ENCODE data around the gene DCTN3. TPM values are rescaled to one million over a fixed set of nuclear protein-coding genes. Genes with fewer than 3 reads are reported as not detected.

The DCTN3 gene
- total RNA-seq, 1 experiment from 2014 or later: 57.5 TPM

DNA sequence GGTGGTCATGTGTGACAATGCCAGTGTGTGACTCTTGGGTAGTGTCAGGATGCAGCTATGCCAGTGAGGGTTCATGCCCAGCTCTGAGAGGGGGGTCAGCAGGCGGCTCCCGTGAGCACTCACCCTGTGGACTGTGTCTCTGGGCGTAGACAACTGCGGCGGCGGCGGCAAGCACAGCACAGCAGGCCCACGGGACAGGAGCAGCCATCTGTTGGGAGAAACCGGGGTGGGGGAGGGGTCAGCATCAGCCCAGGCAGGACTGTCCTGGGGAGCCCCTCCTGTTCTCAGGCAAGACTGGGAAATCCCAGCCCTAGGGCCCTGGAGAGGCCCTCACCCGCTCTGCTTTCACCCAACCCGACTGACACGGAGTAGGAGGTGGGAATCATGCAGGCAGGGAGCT lies 51.5 kb downstream of the DCTN3 start:
- no peaks in the 10 kb centered on the region for H3K9me3 ChIP-seq (ENCODE audit: insufficient read depth, low read depth)
- DNase-seq: no peak
- no peaks in the 10 kb centered on the region for H3K36me3 ChIP-seq (ENCODE audit: low read depth)
- ChIA-PET POLR2A (ENCODE audit: unreplicated experiment) (no interaction called here), CTCF (no interaction called here)
- H3K4me1 ChIP-seq (replicated peaks; ENCODE audit: insufficient read depth): no peaks in the 10 kb centered on the region
- intact Hi-C loops (cut with micrococcal nuclease; ENCODE audit: unreplicated experiment): no loop called here
- no peak overlapping the region for H2AFZ ChIP-seq
- BruUV-seq (replicated peaks): no TSS peak
- no peaks in the 10 kb centered on the region for H3K79me2 ChIP-seq (ENCODE audit: low read depth)
- no peak for TF ChIP-seq EZH2 (IDR thresholded peaks at IDR 0.05; ENCODE audit: low read depth)
- TF ChIP-seq, protein P1, sequence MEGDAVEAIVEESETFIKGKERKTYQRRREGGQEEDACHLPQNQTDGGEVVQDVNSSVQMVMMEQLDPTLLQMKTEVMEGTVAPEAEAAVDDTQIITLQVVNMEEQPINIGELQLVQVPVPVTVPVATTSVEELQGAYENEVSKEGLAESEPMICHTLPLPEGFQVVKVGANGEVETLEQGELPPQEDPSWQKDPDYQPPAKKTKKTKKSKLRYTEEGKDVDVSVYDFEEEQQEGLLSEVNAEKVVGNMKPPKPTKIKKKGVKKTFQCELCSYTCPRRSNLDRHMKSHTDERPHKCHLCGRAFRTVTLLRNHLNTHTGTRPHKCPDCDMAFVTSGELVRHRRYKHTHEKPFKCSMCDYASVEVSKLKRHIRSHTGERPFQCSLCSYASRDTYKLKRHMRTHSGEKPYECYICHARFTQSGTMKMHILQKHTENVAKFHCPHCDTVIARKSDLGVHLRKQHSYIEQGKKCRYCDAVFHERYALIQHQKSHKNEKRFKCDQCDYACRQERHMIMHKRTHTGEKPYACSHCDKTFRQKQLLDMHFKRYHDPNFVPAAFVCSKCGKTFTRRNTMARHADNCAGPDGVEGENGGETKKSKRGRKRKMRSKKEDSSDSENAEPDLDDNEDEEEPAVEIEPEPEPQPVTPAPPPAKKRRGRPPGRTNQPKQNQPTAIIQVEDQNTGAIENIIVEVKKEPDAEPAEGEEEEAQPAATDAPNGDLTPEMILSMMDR (conservative IDR thresholded peaks at IDR 0.05): no peak
- no peaks in the 10 kb centered on the region for H3F3A ChIP-seq (ENCODE audit: insufficient read depth, low read depth)
- no peaks in the 10 kb centered on the region for H4K20me1 ChIP-seq (ENCODE audit: insufficient read depth)
- no peak overlapping the region for H3K4me2 ChIP-seq
- no peak overlapping the region for H3K27ac ChIP-seq
- peaks cover 31% of the 10 kb centered on the region for H3K27me3 ChIP-seq (ENCODE audit: insufficient read depth, low read depth)
- H3K9me2 ChIP-seq (ENCODE audit: insufficient read depth): no peaks in the 10 kb centered on the region
- no peak overlapping the region for H3K4me3 ChIP-seq

DNA sequence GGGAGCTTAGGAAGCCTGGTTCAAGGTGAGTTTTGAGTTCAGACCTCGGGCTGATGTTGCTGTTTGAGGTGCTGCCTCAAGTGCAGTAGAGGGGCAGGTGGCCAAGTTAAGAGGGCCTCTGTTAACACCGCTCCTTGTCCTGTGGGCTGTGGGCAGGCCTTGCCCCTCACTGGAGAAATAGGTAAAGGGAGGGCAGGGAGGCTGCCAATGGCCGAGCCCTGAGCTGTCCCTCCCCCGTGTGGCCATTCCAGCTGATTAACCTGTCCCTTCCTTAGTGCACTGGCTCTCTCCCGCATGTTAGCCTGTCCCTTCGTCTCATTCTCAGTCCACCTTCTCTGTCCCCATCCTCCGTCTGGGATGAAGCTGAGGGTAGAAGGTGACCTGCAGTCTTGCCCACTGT lies 52.2 kb downstream of the DCTN3 start:
- no peaks in the 10 kb centered on the region for H3K36me3 ChIP-seq (ENCODE audit: low read depth)
- CTCF ChIA-PET: no interaction called here
- H3K9me3 ChIP-seq (ENCODE audit: insufficient read depth, low read depth): no peaks in the 10 kb centered on the region
- BruUV-seq (replicated peaks): no TSS peak
- H3K79me2 ChIP-seq (ENCODE audit: low read depth): no peaks in the 10 kb centered on the region
- H3K27ac ChIP-seq: no peak overlapping the region
- no peak for TF ChIP-seq EZH2 (IDR thresholded peaks at IDR 0.05; ENCODE audit: low read depth)
- TF ChIP-seq, protein P1 (conservative IDR thresholded peaks at IDR 0.05): no peak
- no peaks in the 10 kb centered on the region for H3K9me2 ChIP-seq (ENCODE audit: insufficient read depth)
- peaks cover 31% of the 10 kb centered on the region for H3K27me3 ChIP-seq (ENCODE audit: insufficient read depth, low read depth)
- no peak overlapping the region for H3K4me3 ChIP-seq
- H2AFZ ChIP-seq: no peak overlapping the region
- no peak overlapping the region for H3K4me2 ChIP-seq
- H3K4me1 ChIP-seq (replicated peaks; ENCODE audit: insufficient read depth): no peaks in the 10 kb centered on the region
- DNase-seq: no peak
- intact Hi-C loops (cut with micrococcal nuclease; ENCODE audit: unreplicated experiment): no loop called here
- no peaks in the 10 kb centered on the region for H4K20me1 ChIP-seq (ENCODE audit: insufficient read depth)
- no peaks in the 10 kb centered on the region for H3F3A ChIP-seq (ENCODE audit: insufficient read depth, low read depth)
- POLR2A ChIA-PET (ENCODE audit: unreplicated experiment): interaction anchor here (0.7 kb wide), 1 partner anchor 735 kb away, joined by 8 read pairs; no protein-coding TSS in a partner anchor

DNA sequence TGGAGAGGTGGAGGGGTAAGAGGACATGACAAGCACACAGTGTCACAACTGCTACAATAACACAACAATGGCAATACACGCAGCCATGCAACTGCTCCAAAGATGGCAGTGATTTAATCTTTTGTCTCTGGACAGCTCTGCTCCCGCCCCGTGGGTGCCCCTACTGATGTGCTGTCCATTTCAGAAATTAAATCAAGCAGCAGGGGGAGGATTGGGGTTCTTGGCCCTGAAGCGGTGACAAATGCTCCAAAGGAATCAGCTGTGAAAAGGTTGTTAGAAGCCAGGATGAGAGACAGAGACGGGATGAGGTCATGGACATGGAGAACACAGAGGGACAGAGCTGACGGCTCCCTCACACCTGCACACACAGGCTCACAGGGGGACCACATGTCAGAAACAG lies 53.3 kb downstream of the DCTN3 start:
- Histone ChIP-seq H3K79me2 (ENCODE audit: low read depth) (no peaks in the 10 kb centered on the region), H3K9me2 (ENCODE audit: insufficient read depth) (no peaks in the 10 kb centered on the region), H3K27ac (no peak overlapping the region), H2AFZ (no peak overlapping the region), H3K4me2 (no peak overlapping the region), H3K36me3 (ENCODE audit: low read depth) (no peaks in the 10 kb centered on the region), H3K4me3 (no peak overlapping the region), H3F3A (ENCODE audit: insufficient read depth, low read depth) (no peaks in the 10 kb centered on the region), H3K9me3 (ENCODE audit: insufficient read depth, low read depth) (no peaks in the 10 kb centered on the region), H4K20me1 (ENCODE audit: insufficient read depth) (no peaks in the 10 kb centered on the region), H3K4me1 (replicated peaks; ENCODE audit: insufficient read depth) (no peaks in the 10 kb centered on the region), H3K27me3 (ENCODE audit: insufficient read depth, low read depth) (peaks cover 31% of the 10 kb centered on the region)
- ChIA-PET POLR2A (ENCODE audit: unreplicated experiment) (no interaction called here), CTCF (no interaction called here)
- intact Hi-C loops (cut with micrococcal nuclease; ENCODE audit: unreplicated experiment): no loop called here
- BruUV-seq (replicated peaks): no TSS peak
- no peak for TF ChIP-seq EZH2 (IDR thresholded peaks at IDR 0.05; ENCODE audit: low read depth)
- TF ChIP-seq, protein P1 (conservative IDR thresholded peaks at IDR 0.05): no peak
- no peak for DNase-seq
